A673 (cell line): Measurements from ENCODE around the gene IL15RA. TPM values are rescaled to one million over a fixed set of nuclear protein-coding genes. Genes with fewer than 3 reads are reported as not detected.

Experiments
- BruUV-seq: library from RNA; stranded (reverse); fragments of 400-500 nt; replicated peaks from 2 replicates; lab custom pipeline; 2021; lab: Mats Ljungman, UMichigan
- CTCF ChIA-PET: fragments of 300-600 bp; sonication (Branson Sonifier 250); formaldehyde crosslinking; loops from one replicate; lab custom pipeline; 2022; ENCODE audit warnings: antibody characterized with exemption; lab: Charles Lee
- POLR2A ChIA-PET: fragments of 300-600 bp; sonication (Branson Sonifier 250); formaldehyde crosslinking; loops from one replicate; lab custom pipeline; 2022; ENCODE audit warnings: antibody characterized with exemption; ENCODE audit not compliant: low non-redundant PET; lab: Charles Lee
- DNase-seq: peaks from one replicate; pipeline ENCODE4 v3.0.0-alpha.2; 2015; ENCODE audit warnings: low spot score
- H3K27ac ChIP-seq: fragments of 200-600 bp; sonication (generic); 2 replicates; pipeline ENCODE4 v1.5.1; 2016; ENCODE audit warnings: mixed run types, low read depth, mild to moderate bottlenecking, mixed read lengths, antibody characterized with exemption, low read length; ENCODE audit not compliant: poor library complexity, severe bottlenecking
- H3K27me3 ChIP-seq: fragments of 200-600 bp; sonication (generic); replicated peaks from 2 replicates; pipeline ENCODE4 v1.6.1; 2017; ENCODE audit warnings: mixed run types, low read depth, mild to moderate bottlenecking, mixed read lengths, antibody characterized with exemption, low read length; ENCODE audit not compliant: insufficient read depth, poor library complexity
- H3K36me3 ChIP-seq: fragments of 200-600 bp; sonication (generic); 2 replicates; pipeline ENCODE4 v1.6.1; 2016; ENCODE audit warnings: mixed run types, mild to moderate bottlenecking, mixed read lengths, antibody characterized with exemption, low read length; ENCODE audit not compliant: insufficient read depth, poor library complexity, severe bottlenecking
- H3K4me1 ChIP-seq: fragments of 200-600 bp; sonication (generic); 2 replicates; pipeline ENCODE4 v1.6.1; 2017; ENCODE audit warnings: mixed run types, mild to moderate bottlenecking, mixed read lengths, antibody characterized with exemption, low read length; ENCODE audit not compliant: insufficient read depth, poor library complexity, severe bottlenecking
- H3K4me3 ChIP-seq: fragments of 200-600 bp; sonication (generic); 2 replicates; pipeline ENCODE4 v1.5.1; 2016; ENCODE audit warnings: low read depth, mixed run types, mild to moderate bottlenecking, mixed read lengths, low read length; ENCODE audit not compliant: poor library complexity, severe bottlenecking
- H3K9me3 ChIP-seq: fragments of 200-600 bp; sonication (generic); 2 replicates; pipeline ENCODE4 v1.6.1; 2016; ENCODE audit warnings: mixed run types, low read depth, mild to moderate bottlenecking, mixed read lengths, antibody characterized with exemption, low read length; ENCODE audit not compliant: poor library complexity, severe bottlenecking
- EZH2 ChIP-seq: fragments of 200-600 bp; sonication (generic); IDR thresholded peaks from 2 replicates; pipeline ENCODE4 v1.6.1; 2017; ENCODE audit warnings: borderline replicate concordance, low read depth, mild to moderate bottlenecking, mixed read lengths, antibody characterized with exemption, low read length; ENCODE audit not compliant: poor library complexity, severe bottlenecking
- intact Hi-C: fragments of 100-400 bp; cut with micrococcal nuclease; formaldehyde crosslinking; loops from one replicate; pipeline ENCODE4 v1.10.0; 2022; ENCODE audit not compliant: unreplicated experiment
- total RNA-seq: library from RNA; stranded (reverse); gene quantifications from 2 replicates; pipeline ENCODE4 v1.2.3, GENCODE V29; 2021
- TF ChIP-seq, protein P1 (sequence below): fragments of 300-800, 200-600 bp; sonication (generic); conservative IDR thresholded peaks from 2 replicates; pipeline ENCODE4 v1.5.1; 2017; ENCODE audit warnings: low read depth, mild to moderate bottlenecking, antibody characterized with exemption, low read length, moderate library complexity, mixed read lengths

IL15RA gene
- total RNA-seq, 1 experiment from 2014 or later: 1.1 TPM

DNA sequence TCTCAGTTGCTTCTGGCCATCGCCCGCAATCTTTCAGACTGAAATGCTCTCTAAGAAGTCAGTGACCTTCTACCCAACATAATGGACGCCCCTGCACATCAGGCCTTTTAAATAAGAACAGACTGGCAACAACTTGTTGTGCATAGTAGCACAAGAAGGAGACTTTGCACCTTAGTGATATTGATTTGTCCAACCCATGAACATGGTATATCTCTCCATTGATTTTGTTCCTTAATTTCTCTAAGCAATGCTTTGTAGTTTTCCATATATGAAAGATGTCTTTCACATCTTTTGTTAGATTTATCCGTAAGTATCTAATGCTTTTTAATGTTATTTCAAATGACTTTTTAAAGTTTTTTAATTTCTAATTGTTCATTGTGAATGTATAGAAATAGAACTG lies 4.3 kb downstream of the IL15RA start:
- no peaks in the 10 kb centered on the region for H3K4me1 ChIP-seq
- POLR2A ChIA-PET: no interaction called here
- DNase-seq: no peak
- no TSS peak for BruUV-seq
- intact Hi-C loops: no loop called here
- CTCF ChIA-PET: no interaction called here
- H3K27ac ChIP-seq: no peak overlapping the region
- H3K4me3 ChIP-seq: no peak overlapping the region
- TF ChIP-seq, protein P1, sequence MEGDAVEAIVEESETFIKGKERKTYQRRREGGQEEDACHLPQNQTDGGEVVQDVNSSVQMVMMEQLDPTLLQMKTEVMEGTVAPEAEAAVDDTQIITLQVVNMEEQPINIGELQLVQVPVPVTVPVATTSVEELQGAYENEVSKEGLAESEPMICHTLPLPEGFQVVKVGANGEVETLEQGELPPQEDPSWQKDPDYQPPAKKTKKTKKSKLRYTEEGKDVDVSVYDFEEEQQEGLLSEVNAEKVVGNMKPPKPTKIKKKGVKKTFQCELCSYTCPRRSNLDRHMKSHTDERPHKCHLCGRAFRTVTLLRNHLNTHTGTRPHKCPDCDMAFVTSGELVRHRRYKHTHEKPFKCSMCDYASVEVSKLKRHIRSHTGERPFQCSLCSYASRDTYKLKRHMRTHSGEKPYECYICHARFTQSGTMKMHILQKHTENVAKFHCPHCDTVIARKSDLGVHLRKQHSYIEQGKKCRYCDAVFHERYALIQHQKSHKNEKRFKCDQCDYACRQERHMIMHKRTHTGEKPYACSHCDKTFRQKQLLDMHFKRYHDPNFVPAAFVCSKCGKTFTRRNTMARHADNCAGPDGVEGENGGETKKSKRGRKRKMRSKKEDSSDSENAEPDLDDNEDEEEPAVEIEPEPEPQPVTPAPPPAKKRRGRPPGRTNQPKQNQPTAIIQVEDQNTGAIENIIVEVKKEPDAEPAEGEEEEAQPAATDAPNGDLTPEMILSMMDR: no peak
- TF ChIP-seq EZH2: no peak
- H3K9me3 ChIP-seq: no peaks in the 10 kb centered on the region
- no peaks in the 10 kb centered on the region for H3K36me3 ChIP-seq
- H3K27me3 ChIP-seq: peaks cover 1% of the 10 kb centered on the region

DNA sequence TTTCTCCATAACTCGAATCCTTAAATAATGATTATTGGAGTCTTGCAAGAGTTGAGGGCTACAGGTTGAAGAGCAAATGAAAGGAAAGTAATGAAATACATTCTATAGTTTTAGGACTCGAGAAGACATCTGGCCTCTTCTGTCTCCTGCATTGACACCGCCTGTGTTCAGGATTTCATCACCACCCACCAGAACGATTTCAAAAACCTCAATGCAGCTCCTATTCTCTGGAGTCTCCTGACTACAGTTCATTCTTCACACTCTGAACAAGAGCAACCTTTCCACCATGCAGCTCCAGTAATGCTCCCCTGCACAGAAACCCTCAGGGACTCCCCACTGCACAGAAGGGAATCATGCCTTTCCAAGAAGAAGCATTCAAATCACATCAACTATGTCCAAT lies 5.5 kb downstream of the IL15RA start:
- H3K9me3 ChIP-seq: no peaks in the 10 kb centered on the region
- intact Hi-C loops: no loop called here
- H3K4me1 ChIP-seq: no peaks in the 10 kb centered on the region
- DNase-seq: no peak
- no peak for TF ChIP-seq EZH2
- TF ChIP-seq, protein P1: no peak
- POLR2A ChIA-PET: no interaction called here
- H3K4me3 ChIP-seq: no peak overlapping the region
- H3K27me3 ChIP-seq: no peaks in the 10 kb centered on the region
- BruUV-seq: no TSS peak
- no peaks in the 10 kb centered on the region for H3K36me3 ChIP-seq
- no peak overlapping the region for H3K27ac ChIP-seq
- CTCF ChIA-PET: no interaction called here

DNA sequence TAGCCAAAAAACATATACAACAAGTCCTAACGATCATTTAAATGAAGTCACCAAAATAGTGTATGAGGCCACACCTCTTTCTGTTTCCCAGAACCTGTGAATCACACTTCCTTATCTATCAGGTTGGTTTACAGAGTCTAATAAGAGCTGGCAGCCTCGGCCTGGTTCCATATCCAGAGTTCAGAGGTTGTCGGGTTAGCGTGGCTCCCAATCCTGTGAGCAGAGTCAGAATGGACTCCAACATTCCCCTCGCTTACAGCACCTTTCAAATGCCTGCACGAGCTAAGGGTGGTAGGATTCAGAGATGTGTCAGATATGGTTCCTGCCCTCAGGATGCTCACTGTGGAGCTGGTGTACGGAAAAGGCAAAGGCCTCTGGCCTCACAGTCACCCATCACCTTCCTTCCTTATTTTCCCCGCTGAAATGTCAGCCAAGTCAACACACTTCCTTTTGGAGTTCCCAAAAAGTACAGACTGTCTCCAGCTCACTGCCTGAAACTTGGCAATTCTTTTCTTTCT lies 6.0 kb downstream of the IL15RA start:
- CTCF ChIA-PET: no interaction called here
- TF ChIP-seq, protein P1: no peak
- TF ChIP-seq EZH2: no peak
- no peaks in the 10 kb centered on the region for H3K4me1 ChIP-seq
- H3K27ac ChIP-seq: no peak overlapping the region
- POLR2A ChIA-PET: no interaction called here
- no peak for DNase-seq
- no peaks in the 10 kb centered on the region for H3K9me3 ChIP-seq
- no peak overlapping the region for H3K4me3 ChIP-seq
- no peaks in the 10 kb centered on the region for H3K27me3 ChIP-seq
- BruUV-seq: no TSS peak
- intact Hi-C loops: no loop called here
- H3K36me3 ChIP-seq: no peaks in the 10 kb centered on the region
